ENCODE data around the gene FRMD4A. TPM values are rescaled to one million over a fixed set of nuclear protein-coding genes. Genes with fewer than 3 reads are reported as not detected.

The FRMD4A gene
- total RNA-seq, 1 experiment from 2014 or later = 19.6 TPM

GRCh38 chr10:14261336-14261735, 69.4 kb downstream of the FRMD4A start:
- Histone ChIP-seq H3K9ac (ENCODE audit: extremely low read depth, insufficient read length, low read length) (no peak overlapping the region), H3K56ac (ENCODE audit: insufficient read length, low read depth, low read length) (no peak overlapping the region), H4K20me1 (ENCODE audit: control insufficient read depth, insufficient read depth, insufficient read length) (no peaks in the 10 kb centered on the region), H3K23me2 (ENCODE audit: insufficient read length, low read depth, low read length, poor library complexity, severe bottlenecking) (no peaks in the 10 kb centered on the region), H3K4me1 (ENCODE audit: insufficient read depth, low read length) (no peaks in the 10 kb centered on the region), H2BK5ac (ENCODE audit: insufficient read length, low read length) (no peak overlapping the region), H4K91ac (ENCODE audit: insufficient read length, low read depth, low read length) (no peak overlapping the region), H4K5ac (ENCODE audit: insufficient read length, low read depth, low read length) (no peak overlapping the region), H3K79me1 (ENCODE audit: insufficient read depth, low read depth, low read length, poor library complexity, severe bottlenecking) (no peaks in the 10 kb centered on the region), H2AK5ac (ENCODE audit: insufficient read length, low read length) (no peak overlapping the region), H3K4me2 (ENCODE audit: insufficient read depth, insufficient read length, low read length) (no peak overlapping the region), H3K27me3 (ENCODE audit: insufficient read depth, low read length) (no peaks in the 10 kb centered on the region), H2AFZ (ENCODE audit: low read length) (no peak overlapping the region), H3K23ac (ENCODE audit: insufficient read length, low read depth, low read length) (no peak overlapping the region), H3T11ph (ENCODE audit: low read length) (no peak overlapping the region), H3K18ac (ENCODE audit: insufficient read length, low read depth, low read length) (no peak overlapping the region), H2BK20ac (ENCODE audit: low read depth, low read length, poor library complexity, severe bottlenecking) (no peak overlapping the region), H2BK15ac (ENCODE audit: low read depth, low read length) (no peak overlapping the region), H3K14ac (ENCODE audit: insufficient read depth, low read length) (no peak overlapping the region), H2BK120ac (ENCODE audit: low read depth, low read length, poor library complexity, severe bottlenecking) (no peak overlapping the region), H3K27ac (ENCODE audit: insufficient read length, low read depth, low read length) (no peak overlapping the region), H3K4ac (ENCODE audit: low read depth, low read length) (no peak overlapping the region), H2BK12ac (ENCODE audit: insufficient read length, low read depth, low read length) (no peak overlapping the region), H3K9me3 (ENCODE audit: control insufficient read depth, low read depth, low read length) (no peaks in the 10 kb centered on the region), H3K79me2 (ENCODE audit: insufficient read depth, low read length) (no peaks in the 10 kb centered on the region), H4K8ac (replicated peaks; ENCODE audit: insufficient read length, low read depth, low read length) (no peak overlapping the region)
- peaks cover 4 to 7% of the 10 kb centered on the region in 2 experiments; a peak in 4 of 5 replicates for H3K9me3 Mint-ChIP-seq
- H3K27ac Mint-ChIP-seq = no peak overlapping the region; a peak in 1 of 7 replicates
- no peak for DNase-seq
- H3K4me1 Mint-ChIP-seq = peaks cover 0 to 3% of the 10 kb centered on the region in 2 experiments; a peak in 1 of 4 replicates
- H3K27me3 Mint-ChIP-seq (ENCODE audit: low read depth) = no peaks in the 10 kb centered on the region; the same call in 1 of the 2 replicates
- TF ChIP-seq CTCF (conservative IDR thresholded peaks at IDR 0.05) = no peak
- H3K4me3 Mint-ChIP-seq = no peak overlapping the region
- peaks cover 0 to 6% (median 0%) of the 10 kb centered on the region in 3 experiments; a peak in 3 of 7 replicates for H3K36me3 Mint-ChIP-seq (ENCODE audit: insufficient read depth in 1 of 3, low read depth in 3 of 3)
- no CpG with 5 or more reads among the region's 2 CpGs for WGBS (ENCODE audit: extremely low coverage, insufficient read length, low lambda C conversion rate)

All from H9 (cell line).